ENCODE results near the gene CLPTM1. TPM values are rescaled to one million over a fixed set of nuclear protein-coding genes. Genes with fewer than 3 reads are reported as not detected.
A peak's percentile ranks its signal among the peaks of the same experiment; 100 is the strongest.
"Not testable (repeated sequence)": the region's sequence is repeated elsewhere in the genome, so short reads cannot be mapped to it uniquely, and the experiment has no call there.

CLPTM1 gene
- polyA plus RNA-seq, 3 donors = 14.7 to 84.3 (median 20.0) TPM

DNA sequence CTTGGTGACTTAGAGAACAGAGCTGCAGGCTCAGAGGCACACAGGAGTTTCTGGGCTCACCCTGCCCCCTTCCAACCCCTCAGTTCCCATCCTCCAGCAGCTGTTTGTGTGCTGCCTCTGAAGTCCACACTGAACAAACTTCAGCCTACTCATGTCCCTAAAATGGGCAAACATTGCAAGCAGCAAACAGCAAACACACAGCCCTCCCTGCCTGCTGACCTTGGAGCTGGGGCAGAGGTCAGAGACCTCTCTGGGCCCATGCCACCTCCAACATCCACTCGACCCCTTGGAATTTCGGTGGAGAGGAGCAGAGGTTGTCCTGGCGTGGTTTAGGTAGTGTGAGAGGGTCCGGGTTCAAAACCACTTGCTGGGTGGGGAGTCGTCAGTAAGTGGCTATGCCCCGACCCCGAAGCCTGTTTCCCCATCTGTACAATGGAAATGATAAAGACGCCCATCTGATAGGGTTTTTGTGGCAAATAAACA is 30.9 kb upstream of the CLPTM1 start:
- no peaks in the 10 kb centered on the region for H3K36me3 Mint-ChIP-seq
- H2AFZ ChIP-seq (ENCODE audit: insufficient read depth, low read depth, low read length, poor library complexity, severe bottlenecking) = peak overlapping the region; percentile 11
- H3K4me3 ChIP-seq (replicated peaks in 1 of 3; ENCODE audit: low read depth in 2 of 3, low read length in 3 of 3) = no peak overlapping the region
- H3K27ac Mint-ChIP-seq = peak overlapping the region in 4 of 7 donors; percentile 5 to 82 (median 34)
- H3K27me3 ChIP-seq (ENCODE audit: control insufficient read depth in 2 of 2, insufficient read depth in 2 of 2, low read length in 2 of 2) = no peaks in the 10 kb centered on the region
- no peaks in the 10 kb centered on the region for H3K9me3 Mint-ChIP-seq
- DNase-seq = no peak
- H3K36me3 ChIP-seq (replicated peaks in 1 of 2; ENCODE audit: control insufficient read depth in 1 of 2, insufficient read depth in 2 of 2, low read length in 2 of 2) = no peaks in the 10 kb centered on the region
- no peak overlapping the region for H3K9ac ChIP-seq (ENCODE audit: insufficient read depth, low read length, poor library complexity, severe bottlenecking)
- no peaks in the 10 kb centered on the region for H3K79me2 ChIP-seq (ENCODE audit: insufficient read depth, low read length)
- H3K4me1 ChIP-seq (ENCODE audit: control insufficient read depth in 1 of 2, insufficient read depth in 2 of 2, low read length in 2 of 2) = peaks cover 31 to 32% of the 10 kb centered on the region in 2 donors
- no peak overlapping the region for H3K4me2 ChIP-seq (replicated peaks; ENCODE audit: extremely low read depth, low read length, poor library complexity, severe bottlenecking)
- H3K9me3 ChIP-seq (replicated peaks in 1 of 2; ENCODE audit: control insufficient read depth in 1 of 2, insufficient read depth in 1 of 2, low read length in 2 of 2) = no peaks in the 10 kb centered on the region
- H4K20me1 ChIP-seq (ENCODE audit: insufficient read depth, low read length) = no peaks in the 10 kb centered on the region
- intact Hi-C loops (cut with micrococcal nuclease) = no loop called here
- 100% methylated on average over 2 of the region's 8 CpGs for WGBS (ENCODE audit: insufficient coverage)
- H3K4me3 Mint-ChIP-seq = no peak overlapping the region
- peaks cover 0 to 5% (median 0%) of the 10 kb centered on the region in 3 donors for H3K27me3 Mint-ChIP-seq (ENCODE audit: low read depth in 3 of 3)
- peaks cover 34% of the 10 kb centered on the region for H3K4me1 Mint-ChIP-seq
- no peak overlapping the region for H3K27ac ChIP-seq (ENCODE audit: low read depth in 1 of 2, low read length in 2 of 2)
- TF ChIP-seq, protein P1, sequence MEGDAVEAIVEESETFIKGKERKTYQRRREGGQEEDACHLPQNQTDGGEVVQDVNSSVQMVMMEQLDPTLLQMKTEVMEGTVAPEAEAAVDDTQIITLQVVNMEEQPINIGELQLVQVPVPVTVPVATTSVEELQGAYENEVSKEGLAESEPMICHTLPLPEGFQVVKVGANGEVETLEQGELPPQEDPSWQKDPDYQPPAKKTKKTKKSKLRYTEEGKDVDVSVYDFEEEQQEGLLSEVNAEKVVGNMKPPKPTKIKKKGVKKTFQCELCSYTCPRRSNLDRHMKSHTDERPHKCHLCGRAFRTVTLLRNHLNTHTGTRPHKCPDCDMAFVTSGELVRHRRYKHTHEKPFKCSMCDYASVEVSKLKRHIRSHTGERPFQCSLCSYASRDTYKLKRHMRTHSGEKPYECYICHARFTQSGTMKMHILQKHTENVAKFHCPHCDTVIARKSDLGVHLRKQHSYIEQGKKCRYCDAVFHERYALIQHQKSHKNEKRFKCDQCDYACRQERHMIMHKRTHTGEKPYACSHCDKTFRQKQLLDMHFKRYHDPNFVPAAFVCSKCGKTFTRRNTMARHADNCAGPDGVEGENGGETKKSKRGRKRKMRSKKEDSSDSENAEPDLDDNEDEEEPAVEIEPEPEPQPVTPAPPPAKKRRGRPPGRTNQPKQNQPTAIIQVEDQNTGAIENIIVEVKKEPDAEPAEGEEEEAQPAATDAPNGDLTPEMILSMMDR (IDR thresholded peaks at IDR 0.05) = no peak

DNA sequence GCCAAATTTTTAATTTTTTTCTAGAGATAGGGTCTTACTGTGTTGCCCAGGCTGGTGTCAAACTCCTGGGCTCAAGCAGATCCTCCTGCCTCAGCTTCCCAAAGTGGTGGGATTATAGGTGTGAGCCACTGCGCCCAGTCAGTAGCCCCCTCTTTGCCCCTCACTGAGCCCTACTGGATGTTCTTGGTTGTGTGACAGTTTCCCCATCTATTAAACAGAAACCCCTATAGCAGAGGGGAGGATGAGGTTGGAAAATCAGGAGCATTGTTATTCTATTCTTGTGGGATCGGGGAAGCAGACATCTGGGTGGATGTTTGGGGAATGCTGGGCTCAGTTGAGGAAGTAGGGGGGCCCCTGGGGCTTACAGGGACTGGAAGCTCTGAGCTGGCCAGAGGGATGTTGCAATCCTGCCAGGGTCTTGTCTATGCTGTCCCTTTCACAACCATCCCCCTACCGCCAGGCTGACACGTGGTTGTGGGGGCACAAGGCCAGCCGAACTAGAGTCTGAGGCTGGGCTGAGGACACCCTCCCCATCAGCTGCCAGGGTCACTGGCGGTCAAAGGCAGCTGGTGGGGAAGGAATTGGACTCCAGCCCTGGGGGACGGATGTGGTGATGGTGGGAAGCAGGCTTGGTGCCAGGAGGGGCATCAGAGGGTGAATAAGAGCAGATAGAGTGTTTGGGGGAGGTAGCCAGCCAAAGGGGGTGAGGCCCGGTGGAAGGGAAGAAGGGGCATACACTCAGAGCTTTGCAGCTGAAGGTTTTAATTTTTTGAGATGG is 29.9 kb upstream of the CLPTM1 start:
- intact Hi-C loops (cut with micrococcal nuclease) = no loop called here
- peak overlapping the region in 1 of 3 experiments; percentile 33 for H3K4me3 ChIP-seq (replicated peaks in 1 of 3; ENCODE audit: low read depth in 2 of 3, low read length in 3 of 3)
- H3K9me3 Mint-ChIP-seq = no peaks in the 10 kb centered on the region
- H3K36me3 ChIP-seq (replicated peaks in 1 of 2; ENCODE audit: control insufficient read depth in 1 of 2, insufficient read depth in 2 of 2, low read length in 2 of 2) = no peaks in the 10 kb centered on the region
- H3K27ac ChIP-seq (ENCODE audit: low read depth in 1 of 2, low read length in 2 of 2) = peak overlapping the region in 1 of 2 donors; percentile 35
- 4% methylated on average over 4 of the region's 8 CpGs for WGBS (ENCODE audit: insufficient coverage)
- no peaks in the 10 kb centered on the region for H3K27me3 ChIP-seq (ENCODE audit: control insufficient read depth in 2 of 2, insufficient read depth in 2 of 2, low read length in 2 of 2)
- peaks cover 31 to 32% of the 10 kb centered on the region in 2 donors for H3K4me1 ChIP-seq (ENCODE audit: control insufficient read depth in 1 of 2, insufficient read depth in 2 of 2, low read length in 2 of 2)
- H3K9ac ChIP-seq (ENCODE audit: insufficient read depth, low read length, poor library complexity, severe bottlenecking) = no peak overlapping the region
- H3K27ac Mint-ChIP-seq = peak overlapping the region; percentile 28 to 89 (median 67)
- peaks cover 0 to 6% (median 3%) of the 10 kb centered on the region in 3 donors for H3K27me3 Mint-ChIP-seq (ENCODE audit: low read depth in 3 of 3)
- TF ChIP-seq, protein P1 (IDR thresholded peaks at IDR 0.05) = no peak
- peak; percentile 27 to 81 (median 74) for DNase-seq
- H3K4me1 Mint-ChIP-seq = peaks cover 34% of the 10 kb centered on the region
- no peaks in the 10 kb centered on the region for H3K79me2 ChIP-seq (ENCODE audit: insufficient read depth, low read length)
- H3K4me3 Mint-ChIP-seq = peak overlapping the region in 1 of 2 donors; percentile 86
- H3K9me3 ChIP-seq (replicated peaks in 1 of 2; ENCODE audit: control insufficient read depth in 1 of 2, insufficient read depth in 1 of 2, low read length in 2 of 2) = no peaks in the 10 kb centered on the region
- H3K36me3 Mint-ChIP-seq = no peaks in the 10 kb centered on the region
- H4K20me1 ChIP-seq (ENCODE audit: insufficient read depth, low read length) = no peaks in the 10 kb centered on the region
- peak overlapping the region; percentile 24 for H3K4me2 ChIP-seq (replicated peaks; ENCODE audit: extremely low read depth, low read length, poor library complexity, severe bottlenecking)
- H2AFZ ChIP-seq (ENCODE audit: insufficient read depth, low read depth, low read length, poor library complexity, severe bottlenecking) = peak overlapping the region; percentile 59

DNA sequence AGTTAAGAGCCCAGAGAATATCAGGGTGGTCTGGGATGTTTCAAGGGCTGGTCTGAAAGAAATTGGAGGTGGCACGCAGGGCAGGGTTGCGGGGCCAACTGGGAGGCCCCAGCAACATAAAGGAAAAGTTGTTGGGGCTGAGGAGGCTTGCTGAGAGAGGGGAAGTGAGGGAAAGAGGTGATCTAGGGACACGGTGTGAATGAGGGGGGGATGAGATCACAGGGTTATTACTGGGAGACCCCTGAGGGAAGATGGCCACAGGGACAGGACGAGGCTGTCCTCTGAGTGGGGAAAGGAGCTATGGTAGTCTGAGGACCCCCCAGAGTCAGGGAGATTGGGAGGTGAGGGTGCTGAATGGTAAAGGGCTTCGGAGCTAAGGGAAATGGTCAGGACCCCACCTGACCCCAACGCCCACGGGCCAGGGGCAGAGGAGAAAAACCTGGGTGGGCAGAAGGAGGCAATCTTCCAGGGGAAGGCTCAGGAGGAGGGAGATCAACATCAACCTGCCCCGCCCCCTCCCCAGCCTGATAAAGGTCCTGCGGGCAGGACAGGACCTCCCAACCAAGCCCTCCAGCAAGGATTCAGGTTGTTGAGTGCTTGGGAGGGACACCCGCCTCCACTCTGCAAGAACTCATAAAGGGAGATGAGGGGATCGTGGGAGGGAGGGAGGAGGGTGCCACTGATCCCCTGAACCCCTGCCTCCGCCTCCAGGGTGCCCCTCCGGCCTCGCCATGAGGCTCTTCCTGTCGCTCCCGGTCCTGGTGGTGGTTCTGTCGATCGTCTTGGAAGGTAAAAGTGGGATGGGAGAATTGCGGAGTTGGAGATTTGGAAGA is 28.7 kb upstream of the CLPTM1 start:
- not testable (repeated sequence) for H3K27ac ChIP-seq (ENCODE audit: low read depth in 1 of 2, low read length in 2 of 2)

More for the DNA sequence above, 28.7 kb upstream of the CLPTM1 start:
- H4K20me1 ChIP-seq (ENCODE audit: insufficient read depth, low read length); H3K9me3 Mint-ChIP-seq; H3K27me3 ChIP-seq (ENCODE audit: control insufficient read depth in 2 of 2, insufficient read depth in 2 of 2, low read length in 2 of 2); H3K36me3 Mint-ChIP-seq; DNase-seq; H3K27me3 Mint-ChIP-seq (ENCODE audit: low read depth in 3 of 3); H3K9ac ChIP-seq (ENCODE audit: insufficient read depth, low read length, poor library complexity, severe bottlenecking); H3K9me3 ChIP-seq (replicated peaks in 1 of 2; ENCODE audit: control insufficient read depth in 1 of 2, insufficient read depth in 1 of 2, low read length in 2 of 2); intact Hi-C loops (cut with micrococcal nuclease); H3K36me3 ChIP-seq (replicated peaks in 1 of 2; ENCODE audit: control insufficient read depth in 1 of 2, insufficient read depth in 2 of 2, low read length in 2 of 2); H3K79me2 ChIP-seq (ENCODE audit: insufficient read depth, low read length): not testable (repeated sequence)
- H3K4me1 ChIP-seq (ENCODE audit: control insufficient read depth in 1 of 2, insufficient read depth in 2 of 2, low read length in 2 of 2) = peaks cover 31 to 32% of the 10 kb centered on the region in 2 donors
- peak overlapping the region; percentile 76 for H2AFZ ChIP-seq (ENCODE audit: insufficient read depth, low read depth, low read length, poor library complexity, severe bottlenecking)
- WGBS (ENCODE audit: insufficient coverage) = 86% methylated on average over 5 of the region's 19 CpGs
- Mint-ChIP-seq H3K4me3 (peak overlapping the region; percentile 75 to 84), H3K27ac (peak overlapping the region in 5 of 7 donors; percentile 33 to 87 (median 72)), H3K4me1 (peaks cover 34% of the 10 kb centered on the region)
- peak overlapping the region; percentile 65 for H3K4me2 ChIP-seq (replicated peaks; ENCODE audit: extremely low read depth, low read length, poor library complexity, severe bottlenecking)
- H3K4me3 ChIP-seq (replicated peaks in 1 of 3; ENCODE audit: low read depth in 2 of 3, low read length in 3 of 3) = peak overlapping the region in 2 of 3 experiments; percentile 19 to 60
